ENCODE measurements around the gene TAF11.
A peak's percentile ranks its signal among the peaks of the same experiment; 100 is the strongest.

Gene TAF11, protein sequence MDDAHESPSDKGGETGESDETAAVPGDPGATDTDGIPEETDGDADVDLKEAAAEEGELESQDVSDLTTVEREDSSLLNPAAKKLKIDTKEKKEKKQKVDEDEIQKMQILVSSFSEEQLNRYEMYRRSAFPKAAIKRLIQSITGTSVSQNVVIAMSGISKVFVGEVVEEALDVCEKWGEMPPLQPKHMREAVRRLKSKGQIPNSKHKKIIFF

GRCh38 chr6:34887753-34888513, at the start of gene TAF11:
TSS of gene TAF11 (minus strand) at chr6:34888042. CDS start at chr6:34887957, 85 bp downstream.
- TF ChIP-seq TCF12 (IDR thresholded peaks at IDR 0.05; ENCODE audit: low read depth) (peak; percentile 70), CREB1 (IDR thresholded peaks at IDR 0.05; ENCODE audit: low read depth) (peak; percentile 97), CEBPB (IDR thresholded peaks at IDR 0.05) (no peak), MAX (IDR thresholded peaks at IDR 0.05) (peak; percentile 74), EGR1 (IDR thresholded peaks at IDR 0.05) (no peak), TAF1 (IDR thresholded peaks at IDR 0.05; ENCODE audit: low read depth) (peak; percentile 77; the same call in 1 of the 2 replicates), YY1 (IDR thresholded peaks at IDR 0.05; ENCODE audit: low read depth) (peak; percentile 76)

GRCh38 chr6:34934516-34934915, 46.7 kb upstream of the TAF11 start:
- TF ChIP-seq MAX (IDR thresholded peaks at IDR 0.05) (peak; percentile 51; the same call in 1 of the 2 replicates), EGR1 (IDR thresholded peaks at IDR 0.05) (no peak), NFIC (IDR thresholded peaks at IDR 0.05) (peak; percentile 78), CREB1 (IDR thresholded peaks at IDR 0.05; ENCODE audit: low read depth) (no peak), TEAD4 (IDR thresholded peaks at IDR 0.05) (no peak), TCF12 (IDR thresholded peaks at IDR 0.05; ENCODE audit: low read depth) (no peak)

DNA sequence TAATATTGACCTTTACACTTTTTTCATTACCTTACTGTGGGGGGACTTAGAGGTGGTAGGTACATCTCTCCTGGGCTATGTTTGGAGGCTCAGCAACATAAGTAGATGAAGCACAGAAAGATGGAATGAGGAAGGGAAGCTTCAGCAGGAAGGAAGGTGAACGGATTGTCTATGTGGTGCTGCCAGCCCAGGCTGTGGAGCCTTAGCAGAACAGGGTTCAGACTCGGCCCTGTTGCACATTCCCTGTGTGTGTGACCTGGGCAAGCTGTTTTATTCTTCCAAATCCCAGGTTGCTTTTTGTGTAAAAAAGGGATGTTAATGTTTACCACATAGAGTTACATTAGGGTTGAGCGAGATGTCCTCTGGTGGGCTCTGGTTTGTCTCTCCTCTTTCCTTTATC, 42.4 kb upstream of the TAF11 start:
- TF ChIP-seq MAX (IDR thresholded peaks at IDR 0.05): no peak
- TF ChIP-seq YY1 (IDR thresholded peaks at IDR 0.05; ENCODE audit: low read depth): no peak
- TF ChIP-seq NFIC (IDR thresholded peaks at IDR 0.05): no peak
- TF ChIP-seq, protein P1, sequence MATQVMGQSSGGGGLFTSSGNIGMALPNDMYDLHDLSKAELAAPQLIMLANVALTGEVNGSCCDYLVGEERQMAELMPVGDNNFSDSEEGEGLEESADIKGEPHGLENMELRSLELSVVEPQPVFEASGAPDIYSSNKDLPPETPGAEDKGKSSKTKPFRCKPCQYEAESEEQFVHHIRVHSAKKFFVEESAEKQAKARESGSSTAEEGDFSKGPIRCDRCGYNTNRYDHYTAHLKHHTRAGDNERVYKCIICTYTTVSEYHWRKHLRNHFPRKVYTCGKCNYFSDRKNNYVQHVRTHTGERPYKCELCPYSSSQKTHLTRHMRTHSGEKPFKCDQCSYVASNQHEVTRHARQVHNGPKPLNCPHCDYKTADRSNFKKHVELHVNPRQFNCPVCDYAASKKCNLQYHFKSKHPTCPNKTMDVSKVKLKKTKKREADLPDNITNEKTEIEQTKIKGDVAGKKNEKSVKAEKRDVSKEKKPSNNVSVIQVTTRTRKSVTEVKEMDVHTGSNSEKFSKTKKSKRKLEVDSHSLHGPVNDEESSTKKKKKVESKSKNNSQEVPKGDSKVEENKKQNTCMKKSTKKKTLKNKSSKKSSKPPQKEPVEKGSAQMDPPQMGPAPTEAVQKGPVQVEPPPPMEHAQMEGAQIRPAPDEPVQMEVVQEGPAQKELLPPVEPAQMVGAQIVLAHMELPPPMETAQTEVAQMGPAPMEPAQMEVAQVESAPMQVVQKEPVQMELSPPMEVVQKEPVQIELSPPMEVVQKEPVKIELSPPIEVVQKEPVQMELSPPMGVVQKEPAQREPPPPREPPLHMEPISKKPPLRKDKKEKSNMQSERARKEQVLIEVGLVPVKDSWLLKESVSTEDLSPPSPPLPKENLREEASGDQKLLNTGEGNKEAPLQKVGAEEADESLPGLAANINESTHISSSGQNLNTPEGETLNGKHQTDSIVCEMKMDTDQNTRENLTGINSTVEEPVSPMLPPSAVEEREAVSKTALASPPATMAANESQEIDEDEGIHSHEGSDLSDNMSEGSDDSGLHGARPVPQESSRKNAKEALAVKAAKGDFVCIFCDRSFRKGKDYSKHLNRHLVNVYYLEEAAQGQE (IDR thresholded peaks at IDR 0.05; ENCODE audit: low read depth): no peak
- no peak for TF ChIP-seq CREB1 (IDR thresholded peaks at IDR 0.05; ENCODE audit: low read depth)

- TF ChIP-seq CEBPB (IDR thresholded peaks at IDR 0.05): no peak
- TF ChIP-seq YY1 (IDR thresholded peaks at IDR 0.05; ENCODE audit: low read depth): no peak
- TF ChIP-seq CREB1 (IDR thresholded peaks at IDR 0.05; ENCODE audit: low read depth): no peak
- no peak for TF ChIP-seq RAD21 (IDR thresholded peaks at IDR 0.05; ENCODE audit: low read depth)
- no peak for TF ChIP-seq EP300 (IDR thresholded peaks at IDR 0.05; ENCODE audit: borderline replicate concordance)
- TF ChIP-seq, protein P1 (IDR thresholded peaks at IDR 0.05; ENCODE audit: low read depth): no peak
- TF ChIP-seq NFIC (IDR thresholded peaks at IDR 0.05): no peak
- no peak for TF ChIP-seq TEAD4 (IDR thresholded peaks at IDR 0.05)
- no peak for TF ChIP-seq TAF1 (IDR thresholded peaks at IDR 0.05; ENCODE audit: low read depth)
- no peak for TF ChIP-seq TCF12 (IDR thresholded peaks at IDR 0.05; ENCODE audit: low read depth)
- TF ChIP-seq, protein P2, sequence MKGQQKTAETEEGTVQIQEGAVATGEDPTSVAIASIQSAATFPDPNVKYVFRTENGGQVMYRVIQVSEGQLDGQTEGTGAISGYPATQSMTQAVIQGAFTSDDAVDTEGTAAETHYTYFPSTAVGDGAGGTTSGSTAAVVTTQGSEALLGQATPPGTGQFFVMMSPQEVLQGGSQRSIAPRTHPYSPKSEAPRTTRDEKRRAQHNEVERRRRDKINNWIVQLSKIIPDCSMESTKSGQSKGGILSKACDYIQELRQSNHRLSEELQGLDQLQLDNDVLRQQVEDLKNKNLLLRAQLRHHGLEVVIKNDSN (IDR thresholded peaks at IDR 0.05): no peak
- no peak for TF ChIP-seq EGR1 (IDR thresholded peaks at IDR 0.05)
- TF ChIP-seq ZBTB7A (IDR thresholded peaks at IDR 0.05; ENCODE audit: low read depth): no peak
- no peak for TF ChIP-seq MAX (IDR thresholded peaks at IDR 0.05)
- TF ChIP-seq FOXM1 (IDR thresholded peaks at IDR 0.05; ENCODE audit: borderline replicate concordance, low read depth): no peak
These were observed 41.6 kb upstream of the TAF11 start for GRCh38 chr6:34929241-34929978.

DNA sequence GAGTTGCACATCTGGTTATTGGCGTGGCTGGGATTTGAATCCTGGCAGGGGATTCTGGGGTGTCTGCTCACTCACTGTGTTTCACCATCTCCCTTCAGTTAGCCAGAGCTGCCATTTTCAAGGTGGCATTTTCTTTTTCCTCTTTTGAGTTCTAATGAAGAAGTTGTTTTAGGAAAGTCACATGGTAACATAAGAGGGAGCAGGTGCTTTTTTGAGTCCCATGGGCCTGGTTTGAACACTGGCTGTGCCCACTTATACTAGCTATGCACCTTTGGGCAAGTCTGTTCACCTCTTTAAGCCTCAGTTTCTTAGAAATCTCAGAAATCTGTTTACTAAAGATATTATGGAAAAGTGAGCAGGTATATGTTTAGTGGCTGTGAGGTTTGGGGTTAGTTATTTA, 40.9 kb upstream of the TAF11 start:
- TF ChIP-seq EP300 (IDR thresholded peaks at IDR 0.05; ENCODE audit: borderline replicate concordance): no peak

DNA sequence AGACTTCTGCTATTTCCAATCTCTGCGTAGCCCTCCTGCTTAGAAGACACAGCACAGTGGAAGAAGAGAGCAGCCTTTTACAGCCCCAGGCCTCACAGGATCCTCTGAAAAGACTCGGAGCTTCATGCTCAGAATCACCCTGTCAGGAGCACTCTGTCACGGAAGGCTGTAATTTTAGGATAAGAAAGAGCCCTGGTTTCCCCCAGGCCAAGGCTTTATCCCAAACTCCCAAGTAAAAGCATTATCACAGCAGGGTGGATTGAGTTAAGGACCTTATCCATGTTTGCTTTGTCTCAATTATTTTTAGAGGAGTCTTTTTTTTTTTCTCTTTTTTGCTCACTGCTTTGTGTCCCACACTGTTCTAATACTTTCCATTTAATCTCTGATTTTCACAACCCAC, 40.4 kb upstream of the TAF11 start:
- TF ChIP-seq ZBTB7A (IDR thresholded peaks at IDR 0.05; ENCODE audit: low read depth): no peak
- no peak for TF ChIP-seq TCF12 (IDR thresholded peaks at IDR 0.05; ENCODE audit: low read depth)
- no peak for TF ChIP-seq RAD21 (IDR thresholded peaks at IDR 0.05; ENCODE audit: low read depth)
- TF ChIP-seq, protein P1 (IDR thresholded peaks at IDR 0.05; ENCODE audit: low read depth): no peak
- TF ChIP-seq, protein P2 (IDR thresholded peaks at IDR 0.05): no peak
- no peak for TF ChIP-seq YY1 (IDR thresholded peaks at IDR 0.05; ENCODE audit: low read depth)
- no peak for TF ChIP-seq FOXM1 (IDR thresholded peaks at IDR 0.05; ENCODE audit: borderline replicate concordance, low read depth)
- TF ChIP-seq MAX (IDR thresholded peaks at IDR 0.05): no peak
- TF ChIP-seq CEBPB (IDR thresholded peaks at IDR 0.05): no peak
- TF ChIP-seq CREB1 (IDR thresholded peaks at IDR 0.05; ENCODE audit: low read depth): no peak
- no peak for TF ChIP-seq TEAD4 (IDR thresholded peaks at IDR 0.05)
- TF ChIP-seq TAF1 (IDR thresholded peaks at IDR 0.05; ENCODE audit: low read depth): no peak
- no peak for TF ChIP-seq NFIC (IDR thresholded peaks at IDR 0.05)

Measured in Ishikawa (cell line).